Karpas-422 (cell line): ENCODE data around the gene ATP11C. TPM values are rescaled to one million over a fixed set of nuclear protein-coding genes. Genes with fewer than 3 reads are reported as not detected.
A peak's percentile ranks its signal among the peaks of the same experiment; 100 is the strongest.

Experiments used
- DNase-seq: peaks from one replicate; pipeline ENCODE4 v3.0.0-alpha.2; 2015
- H2AFZ ChIP-seq: fragments of 200-600 bp; sonication (generic); 2 replicates; pipeline ENCODE4 v1.6.1; 2014; ENCODE audit warnings: antibody characterized with exemption, low read length, mixed read lengths
- H3K27ac ChIP-seq: fragments of 200-600 bp; sonication (generic); 2 replicates; pipeline ENCODE4 v1.5.1; 2014; ENCODE audit warnings: mild to moderate bottlenecking, low read length, moderate library complexity
- H3K27me3 ChIP-seq: fragments of 200-600 bp; sonication (generic); 2 replicates; pipeline ENCODE4 v1.6.1; 2014; ENCODE audit warnings: low read length, mixed read lengths
- H3K36me3 ChIP-seq: fragments of 200-600 bp; sonication (generic); 2 replicates; pipeline ENCODE4 v1.6.1; 2014; ENCODE audit warnings: low read length, mixed read lengths; ENCODE audit not compliant: insufficient read depth
- H3K4me1 ChIP-seq: fragments of 200-600 bp; sonication (generic); 2 replicates; pipeline ENCODE4 v1.6.1; 2014; ENCODE audit warnings: mild to moderate bottlenecking, low read length, mixed read lengths
- H3K4me2 ChIP-seq: fragments of 200-600 bp; sonication (generic); 2 replicates; pipeline ENCODE4 v1.6.1; 2014; ENCODE audit warnings: low read length, low read depth, mild to moderate bottlenecking; ENCODE audit not compliant: poor library complexity, severe bottlenecking
- H3K4me3 ChIP-seq: fragments of 200-600 bp; sonication (generic); 2 replicates; pipeline ENCODE4 v1.5.1; 2014; ENCODE audit warnings: mild to moderate bottlenecking, antibody characterized with exemption, low read length, mixed read lengths
- H3K79me2 ChIP-seq: fragments of 200-600 bp; sonication (generic); 2 replicates; pipeline ENCODE4 v1.6.1; 2014; ENCODE audit warnings: mild to moderate bottlenecking, low read length, mixed read lengths
- H3K9ac ChIP-seq: fragments of 200-600 bp; sonication (generic); 2 replicates; pipeline ENCODE4 v1.6.0; 2014; ENCODE audit warnings: low read length
- H3K9me2 ChIP-seq: fragments of 200-600 bp; sonication (generic), shearing (Covaris generic); replicated peaks from 2 replicates; pipeline ENCODE4 v1.6.0; 2014; ENCODE audit warnings: mild to moderate bottlenecking, low read length, moderate library complexity; ENCODE audit not compliant: insufficient read depth
- H3K9me3 ChIP-seq: fragments of 300-700, 200-600 bp; sonication (generic); 2 replicates; pipeline ENCODE4 v1.6.1; 2014; ENCODE audit warnings: low read length, mixed read lengths
- H4K20me1 ChIP-seq: fragments of 200-600 bp; sonication (generic); 2 replicates; pipeline ENCODE4 v1.6.1; 2014; ENCODE audit warnings: mild to moderate bottlenecking, antibody characterized with exemption, low read length, low read depth; ENCODE audit not compliant: insufficient read depth
- total RNA-seq: library from RNA; depleted of rRNA; stranded (reverse); fragments of >200 nt; shearing (Covaris generic); gene quantifications from 2 replicates; pipeline ENCODE4 v1.2.3, GENCODE V29; 2014; ENCODE audit warnings: low replicate concordance; rRNA removed

The ATP11C gene
- 28.2 and 37.4 TPM in 2 replicates for total RNA-seq

DNA sequence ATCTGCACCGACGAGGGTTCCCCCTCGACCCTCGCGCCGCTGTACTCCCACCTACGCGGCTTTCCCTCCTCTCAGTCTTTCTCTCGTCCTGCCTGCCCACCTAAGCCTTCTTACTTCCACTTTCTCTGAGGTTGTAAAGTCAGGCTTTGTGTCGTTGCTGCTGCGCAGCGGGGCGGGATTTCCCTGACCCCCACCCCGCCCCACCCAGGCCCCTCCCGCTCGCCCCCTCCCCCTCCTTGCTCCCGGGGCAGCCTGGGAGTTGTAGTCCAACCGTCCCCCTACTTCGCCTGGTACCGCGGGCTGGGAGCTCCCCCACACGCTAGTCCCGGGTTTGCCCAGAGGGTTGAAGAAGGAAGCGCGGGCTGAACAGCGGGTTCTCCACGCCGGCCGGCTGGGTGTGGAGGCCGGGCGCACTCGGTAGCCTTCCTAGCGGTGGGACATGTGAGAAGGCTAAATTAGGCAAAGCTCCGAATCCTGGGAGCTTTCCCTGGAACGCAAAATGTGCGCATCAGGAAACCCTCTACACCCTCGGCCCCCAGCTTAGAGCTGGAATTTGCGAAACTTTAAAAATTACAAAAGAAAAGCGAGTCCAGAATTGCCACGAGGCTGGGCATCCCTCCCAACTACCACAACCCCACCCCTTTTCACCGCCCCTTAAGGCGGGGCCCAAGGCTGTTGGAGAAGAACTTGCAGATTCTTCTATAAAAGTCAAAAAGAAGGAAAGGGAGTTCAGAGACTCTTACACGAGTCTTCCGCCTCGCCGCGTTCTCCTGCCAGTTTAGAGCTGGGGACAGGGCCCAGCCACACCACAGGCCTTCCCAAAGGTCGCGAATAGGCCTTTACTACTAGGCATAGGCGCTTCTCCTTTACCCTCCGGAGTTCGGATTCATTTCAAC is at the start of gene ATP11C:
TSS of gene ATP11C (minus strand) at position 153 of the 896 bp plus-strand sequence. CDS start 1,011 bp downstream, outside the sequence.
- H3K4me3 ChIP-seq, result peak within 1 kb of the TSS; percentile 74
- H3K9ac ChIP-seq, result peak within 1 kb of the TSS; percentile 86
- H3K4me2 ChIP-seq, result peak within 1 kb of the TSS; percentile 84
- peak within 1 kb of the TSS; percentile 88 for H2AFZ ChIP-seq
- H3K9me3 ChIP-seq, result no peaks in the 10 kb centered on the region
- H3K4me1 ChIP-seq, result peaks cover 24% of the 10 kb centered on the region
- H3K27ac ChIP-seq, result peak within 1 kb of the TSS; percentile 79
- no peaks in the 10 kb centered on the region for H4K20me1 ChIP-seq
- H3K36me3 ChIP-seq, result no peaks in the 10 kb centered on the region
- H3K27me3 ChIP-seq, result no peaks in the 10 kb centered on the region
- DNase-seq, result peak; percentile 92
- peaks cover 37% of the 10 kb centered on the region for H3K79me2 ChIP-seq
- no peaks in the 10 kb centered on the region for H3K9me2 ChIP-seq

DNA sequence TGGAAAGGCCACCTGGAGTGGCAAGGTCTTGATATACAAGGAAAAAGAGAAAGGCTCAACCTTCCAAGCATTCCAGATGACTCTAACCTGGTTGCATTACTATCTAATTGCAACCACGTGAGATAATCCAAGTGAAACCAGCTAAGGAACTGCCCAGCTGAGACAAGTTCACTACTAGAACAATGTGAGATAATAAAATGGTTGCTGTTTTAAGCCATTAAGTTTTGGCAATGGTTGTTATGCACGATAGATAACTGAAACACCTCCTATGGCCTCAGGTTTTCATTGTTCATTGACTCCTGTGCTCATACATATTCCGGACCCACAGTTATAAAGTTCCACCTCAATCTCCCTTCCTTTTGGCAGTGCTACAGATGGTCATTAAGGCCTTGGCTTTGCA is 41.6 kb upstream of the ATP11C start:
- Histone ChIP-seq H3K9ac (no peak overlapping the region), H3K27ac (no peak overlapping the region), H3K4me1 (no peaks in the 10 kb centered on the region), H3K27me3 (no peaks in the 10 kb centered on the region), H3K9me3 (peaks cover 4% of the 10 kb centered on the region; the same call in 1 of the 2 replicates), H3K4me3 (no peak overlapping the region), H3K9me2 (no peaks in the 10 kb centered on the region), H2AFZ (no peak overlapping the region), H3K36me3 (no peaks in the 10 kb centered on the region), H4K20me1 (no peaks in the 10 kb centered on the region), H3K4me2 (no peak overlapping the region), H3K79me2 (no peaks in the 10 kb centered on the region)
- DNase-seq, result no peak

DNA sequence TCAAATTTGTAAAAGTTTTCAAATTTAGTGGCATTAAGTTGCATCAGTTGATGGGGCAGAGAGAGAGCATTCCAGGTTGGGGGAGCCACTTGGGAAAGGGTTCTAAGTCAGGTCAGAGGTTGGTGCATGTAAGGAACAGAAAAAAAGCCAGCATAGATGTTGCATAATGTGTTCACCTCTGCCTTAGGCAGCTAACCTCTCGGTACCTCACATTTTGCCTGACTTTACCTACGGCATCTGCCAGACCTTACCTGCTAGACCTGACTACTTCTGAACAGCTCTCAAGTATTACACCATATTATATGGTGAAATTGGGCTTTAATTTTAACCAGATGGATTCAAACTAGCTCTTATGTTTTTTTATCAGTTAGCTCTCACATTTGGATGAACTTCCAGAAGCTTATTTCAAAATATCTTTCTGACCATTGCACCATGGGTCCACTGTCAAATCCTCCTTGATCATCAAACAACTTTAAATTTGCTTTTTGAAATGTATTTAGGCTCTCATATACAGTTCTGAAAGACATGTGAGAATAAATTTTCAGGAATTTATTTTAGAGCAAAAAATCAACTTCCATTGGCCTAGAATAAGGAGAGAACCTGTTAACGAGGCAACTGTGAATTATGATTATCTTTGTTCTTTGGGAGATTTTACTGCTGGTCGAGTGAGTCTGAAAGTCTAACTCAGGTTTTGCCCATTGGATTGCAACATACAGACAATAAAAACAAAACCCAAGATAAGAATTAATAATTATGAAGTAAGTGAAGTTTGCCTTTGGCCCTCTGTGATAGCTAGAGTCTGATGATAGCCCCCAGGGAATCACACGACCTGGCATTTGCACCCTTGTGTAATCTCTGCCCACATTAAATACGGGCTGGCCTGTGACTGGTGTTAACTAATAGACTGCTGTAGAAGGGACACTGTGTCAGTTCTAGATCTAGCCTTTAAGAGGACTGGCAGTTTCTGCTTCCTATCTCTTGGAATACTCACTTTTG is 40.1 kb upstream of the ATP11C start:
- no peaks in the 10 kb centered on the region for H4K20me1 ChIP-seq
- no peaks in the 10 kb centered on the region for H3K4me1 ChIP-seq
- DNase-seq, result no peak
- H3K4me2 ChIP-seq, result no peak overlapping the region
- H3K9me3 ChIP-seq, result peaks cover 4% of the 10 kb centered on the region; the same call in 1 of the 2 replicates
- no peaks in the 10 kb centered on the region for H3K9me2 ChIP-seq
- H2AFZ ChIP-seq, result no peak overlapping the region
- no peak overlapping the region for H3K9ac ChIP-seq
- no peak overlapping the region for H3K4me3 ChIP-seq
- H3K79me2 ChIP-seq, result no peaks in the 10 kb centered on the region
- no peaks in the 10 kb centered on the region for H3K27me3 ChIP-seq
- H3K36me3 ChIP-seq, result no peaks in the 10 kb centered on the region
- H3K27ac ChIP-seq, result no peak overlapping the region

DNA sequence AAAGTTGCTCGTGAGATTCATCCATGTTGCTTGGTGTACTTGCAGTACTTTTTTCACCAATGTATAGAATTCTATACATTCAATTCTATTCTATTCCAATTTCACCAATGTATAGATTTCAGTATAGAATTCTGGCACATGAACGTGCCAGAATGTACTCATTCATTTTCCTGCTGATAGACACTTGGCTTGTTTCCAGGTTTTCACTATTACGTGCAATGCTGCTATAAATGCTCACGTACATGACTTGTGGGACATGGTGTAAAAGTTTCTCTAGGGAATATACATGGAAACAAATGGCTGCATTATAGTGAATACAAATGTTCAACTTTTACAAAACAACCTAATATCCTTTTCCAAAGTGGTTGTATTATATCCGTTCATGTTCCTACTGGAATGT is 39.3 kb upstream of the ATP11C start:
- Histone ChIP-seq H3K9me2 (no peaks in the 10 kb centered on the region), H3K9me3 (peaks cover 4% of the 10 kb centered on the region; the same call in 1 of the 2 replicates), H2AFZ (no peak overlapping the region), H3K79me2 (no peaks in the 10 kb centered on the region), H3K36me3 (no peaks in the 10 kb centered on the region), H3K27me3 (no peaks in the 10 kb centered on the region), H3K27ac (no peak overlapping the region), H3K9ac (no peak overlapping the region), H3K4me1 (no peaks in the 10 kb centered on the region), H4K20me1 (no peaks in the 10 kb centered on the region), H3K4me2 (no peak overlapping the region), H3K4me3 (no peak overlapping the region)
- no peak for DNase-seq

DNA sequence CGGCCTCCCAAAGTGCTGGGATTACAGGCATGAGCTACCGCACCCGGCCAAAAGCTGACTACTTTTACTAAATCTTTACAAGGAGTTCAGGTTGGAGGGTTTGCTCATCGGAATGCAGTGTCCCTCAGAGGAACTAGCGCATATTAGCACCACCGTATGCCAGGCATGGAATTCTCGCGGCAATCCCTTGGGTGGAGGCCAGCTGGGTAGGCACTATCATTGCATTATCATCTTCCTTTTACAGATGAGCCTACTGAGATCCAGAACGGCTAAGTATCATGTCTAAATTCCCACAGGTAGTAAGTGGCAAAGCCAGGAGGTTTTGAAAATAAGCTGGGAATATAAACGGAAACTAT is 38.5 kb upstream of the ATP11C start:
- no peak overlapping the region for H3K4me3 ChIP-seq
- H2AFZ ChIP-seq, result no peak overlapping the region
- H3K36me3 ChIP-seq, result no peaks in the 10 kb centered on the region
- no peak overlapping the region for H3K9ac ChIP-seq
- no peak overlapping the region for H3K4me2 ChIP-seq
- no peaks in the 10 kb centered on the region for H3K27me3 ChIP-seq
- H3K4me1 ChIP-seq, result no peaks in the 10 kb centered on the region
- no peak for DNase-seq
- no peaks in the 10 kb centered on the region for H3K79me2 ChIP-seq
- H3K9me3 ChIP-seq, result peaks cover 3% of the 10 kb centered on the region; the same call in 1 of the 2 replicates
- H3K9me2 ChIP-seq, result no peaks in the 10 kb centered on the region
- H4K20me1 ChIP-seq, result no peaks in the 10 kb centered on the region
- no peak overlapping the region for H3K27ac ChIP-seq

DNA sequence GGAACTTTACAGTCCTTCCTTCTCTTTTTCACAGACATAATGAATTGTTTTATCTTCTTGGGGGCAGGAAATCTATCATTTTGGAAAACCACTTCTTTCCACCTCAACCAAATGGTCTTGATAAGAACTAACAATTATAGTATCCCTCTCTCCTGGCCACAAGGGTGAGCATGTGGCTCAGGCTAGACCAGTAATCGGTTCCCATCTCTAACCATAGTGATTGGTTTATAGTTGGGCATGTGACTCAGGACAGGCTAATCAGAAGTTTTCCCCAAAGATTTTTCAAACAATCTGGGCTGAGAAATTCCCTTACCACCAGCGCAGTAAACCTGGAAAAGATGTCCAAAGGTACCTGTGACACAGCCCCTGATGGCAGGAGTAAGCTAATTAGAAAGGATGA is 36.4 kb upstream of the ATP11C start:
- Histone ChIP-seq H3K27me3 (no peaks in the 10 kb centered on the region), H3K36me3 (no peaks in the 10 kb centered on the region), H3K79me2 (no peaks in the 10 kb centered on the region), H3K4me1 (no peaks in the 10 kb centered on the region), H3K4me3 (no peak overlapping the region), H2AFZ (no peak overlapping the region), H4K20me1 (no peaks in the 10 kb centered on the region), H3K27ac (no peak overlapping the region), H3K9ac (no peak overlapping the region), H3K9me2 (no peaks in the 10 kb centered on the region), H3K4me2 (no peak overlapping the region), H3K9me3 (no peaks in the 10 kb centered on the region)
- DNase-seq, result no peak

DNA sequence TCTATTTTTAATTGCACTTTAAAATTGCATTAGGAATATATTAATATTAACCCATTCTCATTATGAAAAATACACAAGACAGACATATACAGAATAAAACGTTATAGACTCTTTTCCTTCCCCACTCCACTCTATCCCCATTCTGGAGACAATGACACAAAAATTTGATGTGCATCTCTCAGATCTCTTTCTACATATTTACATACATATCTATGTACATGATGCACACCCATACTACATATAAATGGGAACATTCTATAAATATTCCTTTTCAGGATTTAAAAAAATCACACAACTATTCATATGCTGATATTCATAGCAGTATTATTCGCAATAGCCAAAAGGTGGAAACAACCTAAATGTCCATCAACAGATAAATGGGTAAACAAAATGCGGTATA is 34.9 kb upstream of the ATP11C start:
- DNase-seq, result no peak
- no peak overlapping the region for H3K27ac ChIP-seq
- H3K9me3 ChIP-seq, result no peaks in the 10 kb centered on the region
- no peak overlapping the region for H2AFZ ChIP-seq
- no peaks in the 10 kb centered on the region for H3K36me3 ChIP-seq
- no peak overlapping the region for H3K9ac ChIP-seq
- H3K4me2 ChIP-seq, result no peak overlapping the region
- no peak overlapping the region for H3K4me3 ChIP-seq
- no peaks in the 10 kb centered on the region for H4K20me1 ChIP-seq
- H3K4me1 ChIP-seq, result no peaks in the 10 kb centered on the region
- no peaks in the 10 kb centered on the region for H3K79me2 ChIP-seq
- no peaks in the 10 kb centered on the region for H3K27me3 ChIP-seq
- H3K9me2 ChIP-seq, result no peaks in the 10 kb centered on the region

DNA sequence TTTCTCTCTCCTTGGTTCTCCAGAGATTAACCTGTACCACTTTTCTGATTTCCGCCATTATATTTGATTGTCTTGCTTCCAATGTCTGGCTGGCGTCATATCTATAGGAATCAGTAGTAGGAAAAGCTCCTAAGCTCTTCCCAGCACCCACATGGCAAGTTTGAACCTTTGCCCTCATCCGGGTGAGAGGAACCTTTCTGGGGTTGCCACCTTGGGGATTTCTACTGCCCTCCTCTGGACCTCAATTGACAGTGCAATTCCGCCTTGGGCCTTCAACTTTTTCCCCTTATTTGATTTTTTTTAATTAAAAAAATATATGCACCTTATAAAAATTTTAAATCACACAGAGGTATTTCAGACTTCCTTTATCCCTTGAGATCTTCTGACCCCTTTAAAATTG is 34.4 kb upstream of the ATP11C start:
- H3K4me3 ChIP-seq, result no peak overlapping the region
- no peaks in the 10 kb centered on the region for H4K20me1 ChIP-seq
- peak; percentile 71 for DNase-seq
- no peak overlapping the region for H3K9ac ChIP-seq
- H2AFZ ChIP-seq, result 0 out of 2 replicates have a peak overlapping the region, but pooled peaks have one; percentile 20
- H3K4me1 ChIP-seq, result no peaks in the 10 kb centered on the region
- no peaks in the 10 kb centered on the region for H3K9me3 ChIP-seq
- no peaks in the 10 kb centered on the region for H3K36me3 ChIP-seq
- H3K79me2 ChIP-seq, result no peaks in the 10 kb centered on the region
- no peaks in the 10 kb centered on the region for H3K27me3 ChIP-seq
- no peak overlapping the region for H3K4me2 ChIP-seq
- H3K9me2 ChIP-seq, result no peaks in the 10 kb centered on the region
- no peak overlapping the region for H3K27ac ChIP-seq
